Measurements from ENCODE around the gene DNAJC8. TPM values are rescaled to one million over a fixed set of nuclear protein-coding genes. Genes with fewer than 3 reads are reported as not detected.

DNAJC8 gene
- total RNA-seq, 2 donors from 2014 or later, result 45.8 to 55.3 TPM

DNA sequence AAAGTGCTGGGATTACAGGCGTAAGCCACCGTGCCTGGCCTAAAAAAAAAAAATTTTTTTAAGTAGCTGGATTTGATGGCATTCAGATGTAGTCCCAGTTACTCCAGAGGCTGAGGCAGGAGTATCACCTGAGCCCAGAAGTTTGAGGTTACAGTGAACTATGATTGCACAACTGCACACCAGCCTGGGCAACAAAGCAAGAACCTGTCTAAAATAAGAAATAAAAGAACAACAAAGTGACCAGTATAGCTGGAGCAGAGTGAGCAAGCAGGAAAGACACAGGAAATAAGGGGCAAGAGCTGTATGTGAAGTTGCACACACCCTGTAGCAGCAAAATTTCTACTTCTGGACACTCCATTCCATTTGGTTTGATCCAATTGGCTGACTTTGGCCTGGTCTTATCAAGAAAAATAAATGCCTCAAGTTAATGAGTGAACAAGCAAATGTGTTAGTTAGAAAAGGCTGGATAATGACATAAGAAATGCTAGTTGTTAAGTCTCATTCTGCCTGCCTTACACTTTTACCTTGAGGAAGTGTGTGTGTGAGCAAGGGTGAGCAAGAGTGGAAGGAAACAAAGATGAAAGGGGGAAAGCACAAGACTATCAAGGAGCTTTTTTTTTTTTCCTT, 11.0 kb upstream of the DNAJC8 start:
- no peak overlapping the region for H3K4me3 ChIP-seq
- H3K27ac ChIP-seq, result peak overlapping the region; percentile 80 to 85

DNA sequence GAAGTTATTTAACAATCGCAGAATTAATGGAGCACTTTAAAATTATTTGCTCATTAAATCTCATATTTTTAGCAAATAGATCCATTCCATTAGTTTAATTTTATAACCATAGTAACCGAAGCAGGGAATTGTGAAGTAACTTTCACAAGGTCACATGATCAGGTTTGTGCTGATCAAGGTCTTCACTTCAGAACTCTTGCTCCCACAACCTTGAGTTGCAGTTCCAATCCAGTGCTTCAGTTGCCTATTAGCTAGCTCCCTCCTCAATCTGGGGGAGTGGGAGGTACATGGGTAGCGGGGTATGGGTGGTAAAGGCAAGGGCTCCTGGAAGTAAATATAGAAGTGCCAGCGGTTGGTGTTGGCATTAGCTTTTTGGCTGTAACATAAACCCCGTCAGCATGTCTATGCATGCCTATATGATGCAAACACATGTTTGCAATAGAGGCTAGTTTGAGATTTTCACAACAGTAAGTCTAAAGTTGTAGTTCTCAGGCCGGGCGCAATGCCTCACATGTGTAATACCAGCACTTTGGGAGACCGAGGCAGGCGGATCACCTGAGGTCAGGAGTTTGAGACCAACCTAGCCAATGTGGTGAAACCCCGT, 8.9 kb upstream of the DNAJC8 start:
- no peak overlapping the region for H3K4me3 ChIP-seq
- TF ChIP-seq, protein P1, sequence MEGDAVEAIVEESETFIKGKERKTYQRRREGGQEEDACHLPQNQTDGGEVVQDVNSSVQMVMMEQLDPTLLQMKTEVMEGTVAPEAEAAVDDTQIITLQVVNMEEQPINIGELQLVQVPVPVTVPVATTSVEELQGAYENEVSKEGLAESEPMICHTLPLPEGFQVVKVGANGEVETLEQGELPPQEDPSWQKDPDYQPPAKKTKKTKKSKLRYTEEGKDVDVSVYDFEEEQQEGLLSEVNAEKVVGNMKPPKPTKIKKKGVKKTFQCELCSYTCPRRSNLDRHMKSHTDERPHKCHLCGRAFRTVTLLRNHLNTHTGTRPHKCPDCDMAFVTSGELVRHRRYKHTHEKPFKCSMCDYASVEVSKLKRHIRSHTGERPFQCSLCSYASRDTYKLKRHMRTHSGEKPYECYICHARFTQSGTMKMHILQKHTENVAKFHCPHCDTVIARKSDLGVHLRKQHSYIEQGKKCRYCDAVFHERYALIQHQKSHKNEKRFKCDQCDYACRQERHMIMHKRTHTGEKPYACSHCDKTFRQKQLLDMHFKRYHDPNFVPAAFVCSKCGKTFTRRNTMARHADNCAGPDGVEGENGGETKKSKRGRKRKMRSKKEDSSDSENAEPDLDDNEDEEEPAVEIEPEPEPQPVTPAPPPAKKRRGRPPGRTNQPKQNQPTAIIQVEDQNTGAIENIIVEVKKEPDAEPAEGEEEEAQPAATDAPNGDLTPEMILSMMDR (IDR thresholded peaks at IDR 0.05), result no peak
- no peaks in the 10 kb centered on the region for H3K27me3 ChIP-seq
- H3K9me3 ChIP-seq, result no peaks in the 10 kb centered on the region
- DNase-seq (ENCODE audit: low spot score), result no peak
- H3K4me1 ChIP-seq, result peaks cover 0 to 45% of the 10 kb centered on the region in 2 donors
- H3K36me3 ChIP-seq, result no peaks in the 10 kb centered on the region
- H3K27ac ChIP-seq, result no peak overlapping the region

More for the DNA sequence above, 11.0 kb upstream of the DNAJC8 start:
- Histone ChIP-seq H3K36me3 (no peaks in the 10 kb centered on the region), H3K27me3 (no peaks in the 10 kb centered on the region), H3K4me1 (peaks cover 0 to 43% of the 10 kb centered on the region in 2 donors), H3K9me3 (no peaks in the 10 kb centered on the region)
- no peak for DNase-seq (ENCODE audit: low spot score)
- TF ChIP-seq, protein P1 (IDR thresholded peaks at IDR 0.05), result no peak

- H3K9me3 ChIP-seq, result no peaks in the 10 kb centered on the region
- H3K4me1 ChIP-seq, result peaks cover 0 to 40% of the 10 kb centered on the region in 2 donors
- H3K36me3 ChIP-seq, result no peaks in the 10 kb centered on the region
- DNase-seq (ENCODE audit: low spot score), result no peak
- TF ChIP-seq, protein P1 (IDR thresholded peaks at IDR 0.05), result no peak
- H3K27me3 ChIP-seq, result no peaks in the 10 kb centered on the region
- peak overlapping the region in 1 of 2 donors; percentile 92 for H3K27ac ChIP-seq
- H3K4me3 ChIP-seq, result no peak overlapping the region
Observed at GRCh38 chr1:28240024-28240423, 7.2 kb upstream of the DNAJC8 start.

DNA sequence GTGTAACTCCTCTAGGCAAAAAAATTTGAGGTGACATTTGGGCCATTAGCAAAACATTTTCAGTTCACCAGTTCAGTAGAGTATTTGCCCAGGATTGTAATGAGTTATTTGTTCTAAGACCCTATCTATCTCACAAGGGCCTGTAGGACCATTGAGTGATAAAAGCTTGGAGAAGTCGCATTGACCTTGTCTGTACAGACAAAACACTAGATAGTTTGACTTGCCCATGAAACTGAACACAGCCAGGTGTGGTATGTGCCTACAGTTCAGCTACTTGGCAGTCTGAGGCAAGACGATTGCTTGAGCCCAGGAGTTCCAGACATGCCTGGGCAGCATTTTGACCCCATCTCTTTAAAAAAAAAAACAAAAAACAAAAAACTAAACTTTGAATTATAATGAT, 6.2 kb upstream of the DNAJC8 start:
- Histone ChIP-seq H3K4me1 (peaks cover 0 to 38% of the 10 kb centered on the region in 2 donors), H3K9me3 (no peaks in the 10 kb centered on the region), H3K4me3 (no peak overlapping the region), H3K27ac (peak overlapping the region; percentile 92), H3K36me3 (no peaks in the 10 kb centered on the region), H3K27me3 (no peaks in the 10 kb centered on the region)
- no peak for DNase-seq (ENCODE audit: low spot score)
- TF ChIP-seq, protein P1 (IDR thresholded peaks at IDR 0.05), result no peak

- Histone ChIP-seq H3K27me3 (no peaks in the 10 kb centered on the region), H3K4me3 (peak overlapping the region; percentile 88 to 97), H3K36me3 (no peaks in the 10 kb centered on the region), H3K4me1 (peaks cover 0 to 46% of the 10 kb centered on the region in 2 donors), H3K27ac (peak overlapping the region; percentile 92), H3K9me3 (no peaks in the 10 kb centered on the region)
- no peak for DNase-seq (ENCODE audit: low spot score)
- TF ChIP-seq, protein P1 (IDR thresholded peaks at IDR 0.05), result no peak
Observed at GRCh38 chr1:28236656-28237322, 4.0 kb upstream of the DNAJC8 start.
